DND-41 (cell line): ENCODE data around the gene IQCK.
"Not testable (repeated sequence)": the region's sequence is repeated elsewhere in the genome, so short reads cannot be mapped to it uniquely, and the experiment has no call there.

ENCODE experiments used
- ATAC-seq: fragments of 200-7000 bp; cut with Tn5 transposase; 3 replicates; pipeline ENCODE4 v1.9.1; 2021; ENCODE audit warnings: low read depth; ENCODE audit not compliant: insufficient read depth
- DNase-seq: peaks from one replicate; pipeline ENCODE4 v3.0.0-alpha.2; 2020
- H2AFZ ChIP-seq: 2 replicates; pipeline ENCODE4 v1.6.0; 2012; ENCODE audit warnings: low read depth, low read length
- H3K27ac ChIP-seq: 2 replicates; pipeline ENCODE4 v1.5.1; 2012; ENCODE audit warnings: low read length, inconsistent platforms
- H3K27me3 ChIP-seq: fragments of 200-600 bp; sonication (generic); 2 replicates; pipeline ENCODE4 v1.6.0; 2012; ENCODE audit warnings: low read length, mild to moderate bottlenecking, inconsistent platforms; ENCODE audit not compliant: insufficient read depth, poor library complexity
- H3K36me3 ChIP-seq: 2 replicates; pipeline ENCODE4 v1.5.1; 2012; ENCODE audit warnings: low read length, inconsistent platforms; ENCODE audit not compliant: insufficient read depth
- H3K4me1 ChIP-seq: 2 replicates; pipeline ENCODE4 v1.5.1; 2012; ENCODE audit warnings: mild to moderate bottlenecking, low read length; ENCODE audit not compliant: insufficient read depth
- H3K4me2 ChIP-seq: 2 replicates; pipeline ENCODE4 v1.6.0; 2012; ENCODE audit warnings: mild to moderate bottlenecking, moderate library complexity, low read length, inconsistent platforms; ENCODE audit not compliant: insufficient read depth
- H3K4me3 ChIP-seq, 2 experiments: fragments of 200-600 bp in 1 of 2; shearing (Covaris generic) in 1 of 2; 2 replicates each; pipeline ENCODE4 v1.5.1; 2012 to 2016; ENCODE audit warnings: inconsistent platforms in 2 of 2, low read length in 2 of 2, mild to moderate bottlenecking in 2 of 2, low read depth in 1 of 2, moderate library complexity in 1 of 2
- H3K79me2 ChIP-seq: 2 replicates; pipeline ENCODE4 v1.6.0; 2012; ENCODE audit warnings: low read length, inconsistent platforms; ENCODE audit not compliant: insufficient read depth
- H3K9ac ChIP-seq: 2 replicates; pipeline ENCODE4 v1.6.0; 2012; ENCODE audit warnings: low read depth, mild to moderate bottlenecking, inconsistent platforms, low read length, moderate library complexity
- H3K9me3 ChIP-seq: 2 replicates; pipeline ENCODE4 v1.5.1; 2012; ENCODE audit warnings: low read length, moderate library complexity, mild to moderate bottlenecking, inconsistent platforms; ENCODE audit not compliant: insufficient read depth, severe bottlenecking
- H4K20me1 ChIP-seq: 2 replicates; pipeline ENCODE4 v1.6.0; 2012; ENCODE audit warnings: low read length; ENCODE audit not compliant: insufficient read depth
- CTCF ChIP-seq: IDR thresholded peaks from 2 replicates; pipeline ENCODE4 v1.5.1; 2012; ENCODE audit warnings: borderline replicate concordance, low read length, moderate library complexity, mild to moderate bottlenecking; ENCODE audit not compliant: poor library complexity, severe bottlenecking; ENCODE audit errors: extremely low read depth
- EZH2 ChIP-seq: IDR thresholded peaks from 3 replicates; pipeline ENCODE4 v1.6.1; 2012; ENCODE audit warnings: borderline replicate concordance, low read depth, mild to moderate bottlenecking, moderate library complexity, low read length, inconsistent platforms; ENCODE audit not compliant: severe bottlenecking

Gene IQCK

DNA sequence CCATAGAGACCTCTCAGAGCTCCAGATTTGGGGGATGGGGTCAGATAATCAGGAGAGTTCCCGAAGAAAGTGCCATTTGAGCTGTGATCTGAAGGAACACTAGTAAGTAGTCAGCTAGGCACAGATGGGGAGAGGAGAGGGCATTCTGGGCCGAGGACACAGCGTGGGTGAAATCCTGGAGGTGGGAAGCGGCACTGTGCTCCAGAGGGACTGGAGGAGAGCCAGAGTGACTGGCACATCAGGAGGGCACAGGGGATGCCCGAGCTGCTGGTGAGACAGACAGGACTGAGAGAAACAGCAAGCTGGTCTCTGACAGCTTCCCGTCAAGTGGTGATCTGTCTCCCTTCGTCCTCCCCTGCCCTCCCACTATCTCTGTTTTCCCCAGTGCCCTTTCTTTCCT, 40.7 kb upstream of the IQCK start:
- no peak overlapping the region for H3K9ac ChIP-seq
- TF ChIP-seq CTCF (no peak), EZH2 (no peak)
- peaks cover 33% of the 10 kb centered on the region for H3K36me3 ChIP-seq

DNA sequence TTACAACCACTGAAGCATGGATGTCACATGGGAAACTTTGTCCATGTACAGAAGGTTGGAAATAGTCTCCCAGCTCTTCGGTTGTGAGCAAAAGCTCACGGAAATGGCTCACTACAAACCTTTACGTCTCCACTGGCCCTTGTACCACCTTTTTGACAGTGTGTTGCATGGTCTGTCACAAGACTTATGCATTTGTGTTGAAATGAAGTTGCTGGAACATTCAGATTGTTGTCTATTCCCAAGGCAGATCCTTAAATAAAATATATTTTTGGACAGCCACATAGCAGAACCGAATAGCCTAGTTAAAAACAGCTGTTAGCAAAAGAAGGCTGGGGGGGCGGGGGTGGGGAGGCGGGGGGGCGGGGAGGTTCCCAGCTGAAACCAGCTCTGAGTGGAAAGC, 39.3 kb upstream of the IQCK start:
- no peak overlapping the region for H3K9ac ChIP-seq
- H2AFZ ChIP-seq: no peak overlapping the region
- no peak overlapping the region for H3K4me3 ChIP-seq
- H3K4me1 ChIP-seq: no peaks in the 10 kb centered on the region
- DNase-seq (no peak), ATAC-seq (no peak)
- no peaks in the 10 kb centered on the region for H3K27me3 ChIP-seq
- no peaks in the 10 kb centered on the region for H3K79me2 ChIP-seq
- peaks cover 45% of the 10 kb centered on the region for H3K36me3 ChIP-seq
- no peak for TF ChIP-seq EZH2
- no peak for TF ChIP-seq CTCF
- no peaks in the 10 kb centered on the region for H4K20me1 ChIP-seq
- H3K9me3 ChIP-seq: no peaks in the 10 kb centered on the region
- no peak overlapping the region for H3K27ac ChIP-seq
- H3K4me2 ChIP-seq: no peak overlapping the region

More for the DNA sequence above, 40.7 kb upstream of the IQCK start:
- H3K9me3 ChIP-seq: no peaks in the 10 kb centered on the region
- no peaks in the 10 kb centered on the region for H3K27me3 ChIP-seq
- H4K20me1 ChIP-seq: no peaks in the 10 kb centered on the region
- H3K4me3 ChIP-seq: no peak overlapping the region
- DNase-seq: no peak
- H3K4me1 ChIP-seq: no peaks in the 10 kb centered on the region
- H3K79me2 ChIP-seq: no peaks in the 10 kb centered on the region
- no peak overlapping the region for H3K27ac ChIP-seq
- ATAC-seq: no peak
- H2AFZ ChIP-seq: no peak overlapping the region
- H3K4me2 ChIP-seq: no peak overlapping the region

DNA sequence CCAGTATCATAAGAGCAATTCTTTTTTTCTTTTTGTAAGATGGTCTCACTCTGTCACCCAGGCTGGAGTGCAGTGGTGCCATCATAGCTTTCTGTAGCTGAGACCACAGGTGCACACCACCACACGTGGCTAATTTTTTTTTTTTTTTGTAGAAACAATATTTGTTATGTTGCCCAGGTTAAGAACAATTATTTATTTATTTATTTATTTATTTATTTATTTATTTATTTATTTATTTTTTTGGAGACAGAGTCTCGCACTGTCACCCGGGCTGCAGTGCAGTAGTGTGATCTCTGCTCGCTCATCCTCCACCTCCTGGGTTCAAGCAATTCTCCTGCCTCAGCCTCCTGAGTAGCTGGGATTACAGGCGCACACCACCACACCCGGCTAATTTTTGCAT, 38.8 kb upstream of the IQCK start:
- H3K9me3 ChIP-seq, ATAC-seq, H3K27ac ChIP-seq, H3K9ac ChIP-seq, H3K4me1 ChIP-seq, H3K79me2 ChIP-seq, DNase-seq, H2AFZ ChIP-seq, H3K4me2 ChIP-seq, H3K4me3 ChIP-seq, H4K20me1 ChIP-seq, H3K27me3 ChIP-seq: not testable (repeated sequence)
- peaks cover 49% of the 10 kb centered on the region for H3K36me3 ChIP-seq

DNA sequence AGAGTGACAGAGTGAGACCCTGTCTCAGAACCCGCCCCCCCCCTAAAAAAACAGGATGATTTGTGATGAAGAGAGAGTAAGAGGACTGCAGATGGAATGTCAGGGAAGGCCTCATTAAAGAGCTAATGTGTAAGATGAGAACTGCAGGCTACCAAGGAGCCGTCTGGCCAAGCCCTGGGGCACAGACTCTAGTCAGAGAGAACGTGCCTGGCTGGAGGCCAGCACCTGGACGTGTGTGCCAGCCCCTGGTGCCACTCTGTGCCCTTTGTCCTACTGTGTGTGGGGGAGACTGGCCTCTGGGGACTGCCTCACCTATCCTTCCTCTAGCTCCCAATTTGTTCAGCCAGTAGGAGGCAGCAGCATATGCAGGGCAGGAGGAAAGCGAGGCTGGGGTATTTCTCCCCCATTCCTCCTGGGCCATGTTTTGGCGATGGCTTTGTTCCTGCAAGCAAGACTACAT, 37.2 kb upstream of the IQCK start:
- Histone ChIP-seq H2AFZ (no peak overlapping the region), H3K27me3 (no peaks in the 10 kb centered on the region), H3K27ac (no peak overlapping the region), H3K79me2 (no peaks in the 10 kb centered on the region), H3K9ac (no peak overlapping the region), H3K4me2 (no peak overlapping the region), H4K20me1 (no peaks in the 10 kb centered on the region), H3K4me3 (no peak overlapping the region), H3K36me3 (peaks cover 51% of the 10 kb centered on the region), H3K9me3 (no peaks in the 10 kb centered on the region), H3K4me1 (no peaks in the 10 kb centered on the region)
- ATAC-seq (no peak), DNase-seq (no peak)
- TF ChIP-seq EZH2 (no peak), CTCF (no peak)
